HepG2 (cell line): Measurements from ENCODE around the gene SLC13A3. TPM values are rescaled to one million over a fixed set of nuclear protein-coding genes. Genes with fewer than 3 reads are reported as not detected.

Experiments used
- DMAP1 ChIP-seq: IDR thresholded peaks from 2 replicates; pipeline ENCODE4 v1.6.1; 2016
- DNMT3B ChIP-seq: conservative IDR thresholded peaks from 2 replicates; pipeline ENCODE4 v1.6.1; 2016; ENCODE audit warnings: missing biosample characterization, control low read depth
- GATAD1 ChIP-seq: IDR thresholded peaks from 2 replicates; pipeline ENCODE4 v1.6.1; 2016; ENCODE audit warnings: missing genetic modification reagents, missing compliant biosample characterization
- GFI1 ChIP-seq: sonication (generic); formaldehyde crosslinking; IDR thresholded peaks from 2 replicates; pipeline ENCODE4 v1.5.0; 2020; ENCODE audit warnings: missing genetic modification reagents, mild to moderate bottlenecking, borderline replicate concordance
- HMGA1 ChIP-seq: sonication (generic); formaldehyde crosslinking; conservative IDR thresholded peaks from 2 replicates; pipeline ENCODE4 v1.4.0; 2020; ENCODE audit warnings: missing genetic modification reagents
- MED1 ChIP-seq: sonication (generic); formaldehyde crosslinking; IDR thresholded peaks from 2 replicates; pipeline ENCODE4 v1.4.0; 2020; ENCODE audit warnings: missing genetic modification reagents
- NFIB ChIP-seq: sonication (generic); formaldehyde crosslinking; IDR thresholded peaks from 2 replicates; pipeline ENCODE4 v1.9.0; 2021; ENCODE audit warnings: missing genetic modification reagents, mild to moderate bottlenecking, borderline replicate concordance
- RORA ChIP-seq: sonication (generic); formaldehyde crosslinking; IDR thresholded peaks from 2 replicates; pipeline ENCODE4 v1.5.0; 2020; ENCODE audit warnings: mild to moderate bottlenecking, missing genetic modification reagents, moderate library complexity
- SNAI1 ChIP-seq: sonication (generic); formaldehyde crosslinking; IDR thresholded peaks from 2 replicates; pipeline ENCODE4 v1.5.0; 2020; ENCODE audit warnings: mild to moderate bottlenecking, missing genetic modification reagents, borderline replicate concordance
- SOX13 ChIP-seq, 3 experiments: fragments of 450-650 bp in 1 of 3; sonication (generic) in 1 of 3; formaldehyde crosslinking in 1 of 3; IDR thresholded peaks in 2 of 3; conservative IDR thresholded peaks in 1 of 3; 2 replicates each; pipeline versions ENCODE4 v1.5.0 to v1.6.1; 2016 to 2020; ENCODE audit warnings: antibody characterized with exemption in 1 of 3, mild to moderate bottlenecking in 1 of 3, missing compliant biosample characterization in 1 of 3, missing genetic modification reagents in 1 of 3, moderate library complexity in 1 of 3
- SRSF1 ChIP-seq: fragments of 200-400 bp; formaldehyde crosslinking; optimal IDR thresholded peaks from 2 replicates; pipeline ENCODE3; 2017; ENCODE audit warnings: mild to moderate bottlenecking, low read depth, low read length, moderate library complexity
- TGIF2 ChIP-seq: IDR thresholded peaks from 2 replicates; pipeline ENCODE4 v1.6.1; 2016; ENCODE audit warnings: control low read depth, missing compliant biosample characterization
- ZBTB1 ChIP-seq: sonication (generic); formaldehyde crosslinking; IDR thresholded peaks from 2 replicates; pipeline ENCODE4 v1.4.0; 2020; ENCODE audit warnings: missing genetic modification reagents, borderline replicate concordance
- ZBTB20 ChIP-seq: sonication (generic); formaldehyde crosslinking; IDR thresholded peaks from 2 replicates; pipeline ENCODE4 v1.8.1; 2023; ENCODE audit warnings: missing genetic modification reagents, low read depth, mild to moderate bottlenecking, borderline replicate concordance
- ZFY ChIP-seq: sonication (generic); formaldehyde crosslinking; IDR thresholded peaks from 2 replicates; pipeline ENCODE4 v1.4.0; 2020; ENCODE audit warnings: missing genetic modification reagents
- ZNF20 ChIP-seq: sonication (generic); formaldehyde crosslinking; IDR thresholded peaks from 2 replicates; pipeline ENCODE4 v1.4.0; 2020; ENCODE audit warnings: mild to moderate bottlenecking, moderate library complexity, missing genetic modification reagents
- ZNF225 ChIP-seq: sonication (generic); formaldehyde crosslinking; IDR thresholded peaks from 2 replicates; pipeline ENCODE4 v1.4.0; 2020; ENCODE audit warnings: mild to moderate bottlenecking, missing genetic modification reagents
- ZNF329 ChIP-seq: sonication (generic); formaldehyde crosslinking; IDR thresholded peaks from 2 replicates; pipeline ENCODE4 v1.9.0; 2021; ENCODE audit warnings: low read depth, mild to moderate bottlenecking, missing genetic modification reagents
- ZNF460 ChIP-seq: sonication (generic); formaldehyde crosslinking; IDR thresholded peaks from 2 replicates; pipeline ENCODE4 v1.5.1; 2020; ENCODE audit warnings: missing genetic modification reagents, mild to moderate bottlenecking, borderline replicate concordance
- ZNF550 ChIP-seq: sonication (generic); formaldehyde crosslinking; IDR thresholded peaks from 2 replicates; pipeline ENCODE4 v1.4.0; 2020; ENCODE audit warnings: mild to moderate bottlenecking, missing genetic modification reagents, borderline replicate concordance
- ZNF616 ChIP-seq: sonication (generic); formaldehyde crosslinking; IDR thresholded peaks from 2 replicates; pipeline ENCODE4 v1.5.0; 2020; ENCODE audit warnings: low read depth, mild to moderate bottlenecking, missing genetic modification reagents
- ZNF678 ChIP-seq: sonication (generic); formaldehyde crosslinking; IDR thresholded peaks from 2 replicates; pipeline ENCODE4 v1.4.0; 2020; ENCODE audit warnings: mild to moderate bottlenecking, missing genetic modification reagents
- ZSCAN12 ChIP-seq: sonication (generic); formaldehyde crosslinking; IDR thresholded peaks from 2 replicates; pipeline ENCODE4 v1.9.0; 2021; ENCODE audit warnings: mild to moderate bottlenecking, missing genetic modification reagents
- polyA plus RNA-seq, 8 experiments: library from polyadenylated mRNA; depleted of rRNA in 3 of 8; stranded (reverse) in 7 of 8; unstranded in 1 of 8; fragments of >200 nt; fragmentation: Illumina TruSeq in 4 of 8; extraction: Trizol in 4 of 8; gene quantifications; 2 replicates each; pipeline versions ENCODE4 v1.2.1 to v1.2.3, GENCODE V29; 2011 to 2016; ENCODE audit warnings: low read depth in 4 of 8, missing spikeins in 1 of 8, mixed read lengths in 1 of 8; ENCODE audit not compliant: insufficient read depth in 1 of 8
- total RNA-seq, 5 experiments: library from RNA; depleted of rRNA; stranded (reverse); fragments of >200 nt; fragmentation: Illumina TruSeq; extraction: Trizol; gene quantifications; 2 replicates each; pipeline ENCODE4 v1.2.3, GENCODE V29; 2016; ENCODE audit warnings: low read depth in 1 of 5
- TF ChIP-seq, protein P1 (sequence below): sonication (generic); formaldehyde crosslinking; IDR thresholded peaks from 2 replicates; pipeline ENCODE4 v1.4.0; 2020; ENCODE audit warnings: missing genetic modification reagents
- TF ChIP-seq, protein P2 (sequence below): sonication (generic); formaldehyde crosslinking; IDR thresholded peaks from 2 replicates; pipeline ENCODE4 v1.4.0; 2020; ENCODE audit warnings: missing genetic modification reagents
- TF ChIP-seq, protein P3 (sequence below): sonication (generic); formaldehyde crosslinking; IDR thresholded peaks from 2 replicates; pipeline ENCODE4 v1.4.0; 2020; ENCODE audit warnings: low read depth, mild to moderate bottlenecking, missing genetic modification reagents

SLC13A3 gene
- total and polyA plus RNA-seq, 2 of the 13 experiments (the other 11 are each of a cell fraction or from before 2014, with no cell fraction given): 66.5 to 76.0 TPM

DNA sequence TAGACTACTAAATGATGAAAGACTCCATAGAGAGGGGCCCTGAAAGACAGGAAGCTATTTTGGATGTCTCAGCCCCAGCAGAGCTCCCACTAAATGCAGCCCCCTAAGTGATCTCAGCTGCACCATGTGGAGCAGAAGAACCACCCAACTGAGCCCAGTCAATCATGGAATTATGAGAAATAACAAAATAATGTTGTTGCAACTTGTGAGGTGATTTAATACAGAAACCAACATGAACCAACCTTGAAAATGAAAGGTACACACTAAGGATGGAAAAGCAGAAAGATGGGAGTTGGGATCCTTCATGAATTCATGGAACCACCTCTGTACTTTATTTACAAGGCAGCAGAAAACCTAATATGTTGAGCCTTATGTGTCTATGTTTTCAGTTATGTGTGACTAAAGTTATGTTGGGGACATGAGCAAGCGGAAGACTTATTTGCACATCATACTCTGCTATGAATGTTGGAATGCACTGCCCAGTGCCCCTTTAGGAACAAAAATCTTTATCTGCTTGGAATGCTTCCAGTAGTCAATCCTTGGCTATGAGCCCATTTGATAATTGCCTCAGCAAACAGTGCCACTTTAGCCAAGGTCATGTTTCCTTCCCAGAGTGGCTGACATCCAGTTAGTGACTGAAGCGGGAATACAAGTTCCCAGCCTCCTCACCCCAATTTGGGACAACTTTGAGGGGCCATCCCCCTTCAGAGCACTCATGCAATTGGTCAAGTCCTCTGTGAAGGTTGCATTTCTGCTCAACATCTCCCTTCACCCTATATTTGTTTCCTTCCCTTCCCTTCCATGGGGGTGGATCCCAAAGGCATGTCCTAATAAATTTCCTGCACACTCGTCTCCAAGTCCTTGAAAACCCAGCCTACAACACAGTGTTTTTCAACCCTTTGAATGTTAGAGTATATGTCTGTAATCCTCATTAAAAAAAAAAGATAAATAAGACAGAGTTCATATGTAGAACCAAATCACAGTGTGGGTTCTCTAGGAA, 19.6 kb upstream of the SLC13A3 start (continued):
- TF ChIP-seq ZFY (CRISPR knock-in tag) (no peak; the same call in 1 of the 2 replicates), HMGA1 (no peak), ZNF20 (0 out of 2 replicates have a peak, but pooled peaks have one; percentile 44), SRSF1 (no peak), ZNF616 (CRISPR knock-in tag) (0 out of 2 replicates have a peak, but pooled peaks have one; percentile 50), MED1 (peak; percentile 99), GATAD1 (CRISPR knock-in tag) (peak; percentile 79; the same call in 1 of the 2 replicates), ZBTB20 (CRISPR knock-in tag) (peak; percentile 77; the same call in 1 of the 2 replicates), NFIB (CRISPR knock-in tag) (peak; percentile 97), ZNF460 (CRISPR knock-in tag) (no peak; the same call in 1 of the 2 replicates), TGIF2 (CRISPR knock-in tag) (no peak), SOX13 (IDR thresholded peaks at IDR 0.05) (peak; percentile 68; the same call in 1 of the 2 replicates), SOX13 (CRISPR knock-in tag; conservative IDR thresholded peaks at IDR 0.05 in 1 of 2, IDR thresholded peaks at IDR 0.05 in 1 of 2) (peak in 1 of 2 experiments; percentile 97; a peak in 2 of 4 replicates), ZBTB1 (no peak), ZNF329 (CRISPR knock-in tag) (no peak), GFI1 (peak; percentile 94), SNAI1 (CRISPR knock-in tag) (0 out of 2 replicates have a peak, but pooled peaks have one; percentile 49), ZNF225 (CRISPR knock-in tag) (no peak), ZNF550 (CRISPR knock-in tag) (no peak), ZNF678 (CRISPR knock-in tag) (no peak), DMAP1 (CRISPR knock-in tag) (peak; percentile 78), RORA (CRISPR knock-in tag) (no peak), DNMT3B (peak; percentile 73; the same call in 1 of the 2 replicates), ZSCAN12 (CRISPR knock-in tag) (no peak)
- TF ChIP-seq, protein P1, sequence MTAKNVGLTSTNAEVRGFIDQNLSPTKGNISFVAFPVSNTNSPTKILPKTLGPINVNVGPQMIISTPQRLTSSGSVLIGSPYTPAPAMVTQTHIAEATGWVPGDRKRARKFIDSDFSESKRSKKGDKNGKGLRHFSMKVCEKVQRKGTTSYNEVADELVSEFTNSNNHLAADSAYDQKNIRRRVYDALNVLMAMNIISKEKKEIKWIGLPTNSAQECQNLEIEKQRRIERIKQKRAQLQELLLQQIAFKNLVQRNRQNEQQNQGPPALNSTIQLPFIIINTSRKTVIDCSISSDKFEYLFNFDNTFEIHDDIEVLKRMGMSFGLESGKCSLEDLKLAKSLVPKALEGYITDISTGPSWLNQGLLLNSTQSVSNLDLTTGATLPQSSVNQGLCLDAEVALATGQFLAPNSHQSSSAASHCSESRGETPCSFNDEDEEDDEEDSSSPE (CRISPR knock-in tag): peak; percentile 80
- TF ChIP-seq, protein P2, sequence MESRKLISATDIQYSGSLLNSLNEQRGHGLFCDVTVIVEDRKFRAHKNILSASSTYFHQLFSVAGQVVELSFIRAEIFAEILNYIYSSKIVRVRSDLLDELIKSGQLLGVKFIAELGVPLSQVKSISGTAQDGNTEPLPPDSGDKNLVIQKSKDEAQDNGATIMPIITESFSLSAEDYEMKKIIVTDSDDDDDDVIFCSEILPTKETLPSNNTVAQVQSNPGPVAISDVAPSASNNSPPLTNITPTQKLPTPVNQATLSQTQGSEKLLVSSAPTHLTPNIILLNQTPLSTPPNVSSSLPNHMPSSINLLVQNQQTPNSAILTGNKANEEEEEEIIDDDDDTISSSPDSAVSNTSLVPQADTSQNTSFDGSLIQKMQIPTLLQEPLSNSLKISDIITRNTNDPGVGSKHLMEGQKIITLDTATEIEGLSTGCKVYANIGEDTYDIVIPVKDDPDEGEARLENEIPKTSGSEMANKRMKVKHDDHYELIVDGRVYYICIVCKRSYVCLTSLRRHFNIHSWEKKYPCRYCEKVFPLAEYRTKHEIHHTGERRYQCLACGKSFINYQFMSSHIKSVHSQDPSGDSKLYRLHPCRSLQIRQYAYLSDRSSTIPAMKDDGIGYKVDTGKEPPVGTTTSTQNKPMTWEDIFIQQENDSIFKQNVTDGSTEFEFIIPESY (CRISPR knock-in tag): peak; percentile 58; the same call in 1 of the 2 replicates
- TF ChIP-seq, protein P3, sequence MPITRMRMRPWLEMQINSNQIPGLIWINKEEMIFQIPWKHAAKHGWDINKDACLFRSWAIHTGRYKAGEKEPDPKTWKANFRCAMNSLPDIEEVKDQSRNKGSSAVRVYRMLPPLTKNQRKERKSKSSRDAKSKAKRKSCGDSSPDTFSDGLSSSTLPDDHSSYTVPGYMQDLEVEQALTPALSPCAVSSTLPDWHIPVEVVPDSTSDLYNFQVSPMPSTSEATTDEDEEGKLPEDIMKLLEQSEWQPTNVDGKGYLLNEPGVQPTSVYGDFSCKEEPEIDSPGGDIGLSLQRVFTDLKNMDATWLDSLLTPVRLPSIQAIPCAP (CRISPR knock-in tag): no peak
